ENCODE results near the gene TMEM138. TPM values are rescaled to one million over a fixed set of nuclear protein-coding genes. Genes with fewer than 3 reads are reported as not detected.

TMEM138 gene
- total RNA-seq, 1 donor from 2014 or later = 20.9 TPM

- Histone ChIP-seq H3K27ac (replicated peaks) (peak overlapping the region; percentile 53), H3K4me3 (no peak overlapping the region), H3K36me3 (peaks cover 69% of the 10 kb centered on the region), H3K4me1 (peaks cover 15% of the 10 kb centered on the region), H3K9me3 (replicated peaks) (no peaks in the 10 kb centered on the region), H3K27me3 (ENCODE audit: low read depth) (no peaks in the 10 kb centered on the region)
- DNase-seq = no peak
- no peak for TF ChIP-seq CTCF (IDR thresholded peaks at IDR 0.05; ENCODE audit: borderline replicate concordance)
- intact Hi-C loops (cut with micrococcal nuclease) = no loop called here
These were observed 6.5 kb downstream of the TMEM138 start for GRCh38 chr11:61368646-61369045.

GRCh38 chr11:61369372-61370348 lies 7.5 kb downstream of the TMEM138 start:
- H3K4me1 ChIP-seq = peaks cover 15% of the 10 kb centered on the region
- intact Hi-C loops (cut with micrococcal nuclease) = no loop called here
- H3K4me3 ChIP-seq = no peak overlapping the region
- peak overlapping the region; percentile 53 for H3K27ac ChIP-seq (replicated peaks)
- H3K36me3 ChIP-seq = peaks cover 60% of the 10 kb centered on the region
- peak; percentile 57 for DNase-seq
- TF ChIP-seq CTCF (IDR thresholded peaks at IDR 0.05; ENCODE audit: borderline replicate concordance) = no peak
- H3K9me3 ChIP-seq (replicated peaks) = no peaks in the 10 kb centered on the region
- no peaks in the 10 kb centered on the region for H3K27me3 ChIP-seq (ENCODE audit: low read depth)

GRCh38 chr11:61370349-61371005 lies 8.3 kb downstream of the TMEM138 start:
- Histone ChIP-seq H3K9me3 (replicated peaks) (no peaks in the 10 kb centered on the region), H3K27me3 (ENCODE audit: low read depth) (no peaks in the 10 kb centered on the region), H3K4me1 (peaks cover 15% of the 10 kb centered on the region), H3K4me3 (no peak overlapping the region), H3K27ac (replicated peaks) (peak overlapping the region; percentile 53), H3K36me3 (peaks cover 54% of the 10 kb centered on the region)
- intact Hi-C loops (cut with micrococcal nuclease) = no loop called here
- DNase-seq = no peak
- TF ChIP-seq CTCF (IDR thresholded peaks at IDR 0.05; ENCODE audit: borderline replicate concordance) = no peak

- Histone ChIP-seq H3K27ac (replicated peaks) (no peak overlapping the region), H3K4me1 (peaks cover 15% of the 10 kb centered on the region), H3K9me3 (replicated peaks) (no peaks in the 10 kb centered on the region), H3K27me3 (ENCODE audit: low read depth) (no peaks in the 10 kb centered on the region), H3K36me3 (peaks cover 37% of the 10 kb centered on the region), H3K4me3 (no peak overlapping the region)
- TF ChIP-seq CTCF (IDR thresholded peaks at IDR 0.05; ENCODE audit: borderline replicate concordance) = no peak
- no peak for DNase-seq
- intact Hi-C loops (cut with micrococcal nuclease) = no loop called here
These were observed 10.7 kb downstream of the TMEM138 start for GRCh38 chr11:61372659-61373420.

GRCh38 chr11:61375761-61376108 lies 13.6 kb downstream of the TMEM138 start:
- no peak for TF ChIP-seq CTCF (IDR thresholded peaks at IDR 0.05; ENCODE audit: borderline replicate concordance)
- H3K4me3 ChIP-seq = no peak overlapping the region
- peaks cover 2% of the 10 kb centered on the region for H3K4me1 ChIP-seq
- no peaks in the 10 kb centered on the region for H3K9me3 ChIP-seq (replicated peaks)
- no peak overlapping the region for H3K27ac ChIP-seq (replicated peaks)
- peaks cover 9% of the 10 kb centered on the region for H3K36me3 ChIP-seq
- no peaks in the 10 kb centered on the region for H3K27me3 ChIP-seq (ENCODE audit: low read depth)
- intact Hi-C loops (cut with micrococcal nuclease) = no loop called here
- no peak for DNase-seq

Measured in left ventricle myocardium inferior (tissue), 1 donor.